ENCODE data around the gene BPIFB6.
"Not testable (repeated sequence)": the region's sequence is repeated elsewhere in the genome, so short reads cannot be mapped to it uniquely, and the experiment has no call there.

BPIFB6 gene

DNA sequence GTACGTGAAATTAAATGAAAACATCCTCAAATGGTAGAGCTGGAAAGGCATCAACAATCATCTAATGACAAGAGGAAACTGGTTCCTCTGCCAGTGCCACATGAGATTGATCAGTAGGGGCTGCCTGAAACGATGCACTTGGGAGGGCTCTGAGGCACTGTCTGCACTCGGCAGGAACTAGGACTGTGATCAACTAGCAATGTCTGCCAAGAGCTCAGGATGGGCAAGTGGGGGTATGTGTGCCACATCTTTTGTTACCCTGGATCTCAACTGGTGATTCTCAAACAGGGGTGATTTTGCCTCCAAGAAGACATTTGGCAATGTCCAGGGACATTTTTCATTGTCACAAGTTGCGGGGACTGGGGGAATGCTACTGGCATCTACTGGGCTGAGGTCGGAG is 1.9 kb downstream of the BPIFB6 start:
- Histone ChIP-seq H3K27ac (ENCODE audit: insufficient read depth, low read depth, low read length, poor library complexity, severe bottlenecking) (no peak overlapping the region), H3K4me3 (ENCODE audit: insufficient read depth, low read depth, low read length) (no peak overlapping the region), H3K9me3 (ENCODE audit: control insufficient read depth, low read length) (no peaks in the 10 kb centered on the region), H3K36me3 (ENCODE audit: control insufficient read depth, insufficient read depth, low read length) (no peaks in the 10 kb centered on the region), H3K27me3 (ENCODE audit: control insufficient read depth, insufficient read depth, low read length, poor library complexity, severe bottlenecking) (peaks cover 3% of the 10 kb centered on the region), H3K4me1 (ENCODE audit: control insufficient read depth, insufficient read depth, low read length) (no peaks in the 10 kb centered on the region)
- 80 to 83% methylated on average over 5 of the region's 5 CpGs for WGBS, 2 experiments

GRCh38 chr20:33034115-33034514 is 2.7 kb downstream of the BPIFB6 start:
- no peak overlapping the region for H3K4me3 ChIP-seq (ENCODE audit: insufficient read depth, low read depth, low read length)
- peaks cover 4% of the 10 kb centered on the region for H3K27me3 ChIP-seq (ENCODE audit: control insufficient read depth, insufficient read depth, low read length, poor library complexity, severe bottlenecking)
- WGBS, 2 experiments, result 85 to 87% methylated on average over 5 of the region's 5 CpGs
- no peaks in the 10 kb centered on the region for H3K9me3 ChIP-seq (ENCODE audit: control insufficient read depth, low read length)
- H3K36me3 ChIP-seq (ENCODE audit: control insufficient read depth, insufficient read depth, low read length), result no peaks in the 10 kb centered on the region
- H3K4me1 ChIP-seq (ENCODE audit: control insufficient read depth, insufficient read depth, low read length), result no peaks in the 10 kb centered on the region
- no peak overlapping the region for H3K27ac ChIP-seq (ENCODE audit: insufficient read depth, low read depth, low read length, poor library complexity, severe bottlenecking)

DNA sequence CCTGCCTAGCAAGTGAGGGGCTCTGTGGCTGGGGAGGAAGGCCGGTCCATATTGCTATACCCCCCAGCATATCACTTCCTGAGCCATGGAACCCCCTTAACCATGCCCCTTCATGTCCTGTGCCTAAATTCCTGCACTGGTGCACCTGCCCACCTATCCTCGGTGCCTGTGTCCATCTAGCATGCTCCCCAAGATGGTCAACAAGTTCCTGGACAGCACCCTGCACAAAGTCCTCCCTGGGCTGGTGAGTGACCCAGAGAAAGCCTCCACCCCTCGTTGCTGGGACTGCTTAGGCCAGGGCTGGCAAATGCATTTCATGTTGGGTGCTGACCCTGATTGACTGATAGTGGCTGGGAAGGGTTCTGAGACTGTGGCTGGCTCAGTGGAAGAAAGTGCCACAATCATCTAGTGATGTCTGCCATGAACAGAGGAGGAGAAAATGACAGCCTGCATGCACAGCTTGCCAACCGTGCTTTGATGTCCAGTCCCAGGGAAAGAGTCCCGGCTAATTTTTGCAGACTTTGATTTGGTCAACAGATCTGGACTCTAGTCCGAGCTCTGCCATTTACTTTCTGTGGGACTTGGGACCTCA is 3.5 kb downstream of the BPIFB6 start:
- Histone ChIP-seq H3K4me3 (ENCODE audit: insufficient read depth, low read depth, low read length) (no peak overlapping the region), H3K9me3 (ENCODE audit: control insufficient read depth, low read length) (no peaks in the 10 kb centered on the region), H3K27me3 (ENCODE audit: control insufficient read depth, insufficient read depth, low read length, poor library complexity, severe bottlenecking) (peaks cover 4% of the 10 kb centered on the region), H3K27ac (ENCODE audit: insufficient read depth, low read depth, low read length, poor library complexity, severe bottlenecking) (no peak overlapping the region), H3K36me3 (ENCODE audit: control insufficient read depth, insufficient read depth, low read length) (no peaks in the 10 kb centered on the region), H3K4me1 (ENCODE audit: control insufficient read depth, insufficient read depth, low read length) (no peaks in the 10 kb centered on the region)
- WGBS, 2 experiments, result 91 to 93% methylated on average over 6 of the region's 6 CpGs

GRCh38 chr20:33037456-33037855 is 6.0 kb downstream of the BPIFB6 start:
- Histone ChIP-seq H3K9me3 (ENCODE audit: control insufficient read depth, low read length) (no peaks in the 10 kb centered on the region), H3K4me3 (ENCODE audit: insufficient read depth, low read depth, low read length) (no peak overlapping the region), H3K36me3 (ENCODE audit: control insufficient read depth, insufficient read depth, low read length) (no peaks in the 10 kb centered on the region), H3K27me3 (ENCODE audit: control insufficient read depth, insufficient read depth, low read length, poor library complexity, severe bottlenecking) (peaks cover 4% of the 10 kb centered on the region), H3K27ac (ENCODE audit: insufficient read depth, low read depth, low read length, poor library complexity, severe bottlenecking) (no peak overlapping the region), H3K4me1 (ENCODE audit: control insufficient read depth, insufficient read depth, low read length) (no peaks in the 10 kb centered on the region)
- 80 to 82% methylated on average over 5 of the region's 5 CpGs for WGBS, 2 experiments

GRCh38 chr20:33038243-33038642 is 6.8 kb downstream of the BPIFB6 start:
- no peaks in the 10 kb centered on the region for H3K9me3 ChIP-seq (ENCODE audit: control insufficient read depth, low read length)
- H3K36me3 ChIP-seq (ENCODE audit: control insufficient read depth, insufficient read depth, low read length), result no peaks in the 10 kb centered on the region
- no peak overlapping the region for H3K4me3 ChIP-seq (ENCODE audit: insufficient read depth, low read depth, low read length)
- H3K27me3 ChIP-seq (ENCODE audit: control insufficient read depth, insufficient read depth, low read length, poor library complexity, severe bottlenecking), result peaks cover 4% of the 10 kb centered on the region
- H3K27ac ChIP-seq (ENCODE audit: insufficient read depth, low read depth, low read length, poor library complexity, severe bottlenecking), result no peak overlapping the region
- H3K4me1 ChIP-seq (ENCODE audit: control insufficient read depth, insufficient read depth, low read length), result no peaks in the 10 kb centered on the region
- 92 to 98% methylated on average over 4 of the region's 4 CpGs for WGBS, 2 experiments

- H3K27me3 ChIP-seq (ENCODE audit: control insufficient read depth, insufficient read depth, low read length, poor library complexity, severe bottlenecking), result peaks cover 4% of the 10 kb centered on the region
- H3K4me1 ChIP-seq (ENCODE audit: control insufficient read depth, insufficient read depth, low read length), result no peaks in the 10 kb centered on the region
- no peak overlapping the region for H3K27ac ChIP-seq (ENCODE audit: insufficient read depth, low read depth, low read length, poor library complexity, severe bottlenecking)
- 94 to 95% methylated on average over 3 of the region's 3 CpGs for WGBS, 2 experiments
- H3K9me3 ChIP-seq (ENCODE audit: control insufficient read depth, low read length), result no peaks in the 10 kb centered on the region
- H3K4me3 ChIP-seq (ENCODE audit: insufficient read depth, low read depth, low read length), result no peak overlapping the region
- no peaks in the 10 kb centered on the region for H3K36me3 ChIP-seq (ENCODE audit: control insufficient read depth, insufficient read depth, low read length)
Measured at GRCh38 chr20:33042430-33042829, 11.0 kb downstream of the BPIFB6 start.

GRCh38 chr20:33042983-33043730 is 11.7 kb downstream of the BPIFB6 start:
- WGBS, 2 experiments, result 93 to 98% methylated on average over 2 of the region's 2 CpGs
- H3K27ac ChIP-seq (ENCODE audit: insufficient read depth, low read depth, low read length, poor library complexity, severe bottlenecking), result no peak overlapping the region
- peaks cover 3% of the 10 kb centered on the region for H3K27me3 ChIP-seq (ENCODE audit: control insufficient read depth, insufficient read depth, low read length, poor library complexity, severe bottlenecking)
- no peaks in the 10 kb centered on the region for H3K36me3 ChIP-seq (ENCODE audit: control insufficient read depth, insufficient read depth, low read length)
- no peak overlapping the region for H3K4me3 ChIP-seq (ENCODE audit: insufficient read depth, low read depth, low read length)
- H3K9me3 ChIP-seq (ENCODE audit: control insufficient read depth, low read length), result no peaks in the 10 kb centered on the region
- no peaks in the 10 kb centered on the region for H3K4me1 ChIP-seq (ENCODE audit: control insufficient read depth, insufficient read depth, low read length)

DNA sequence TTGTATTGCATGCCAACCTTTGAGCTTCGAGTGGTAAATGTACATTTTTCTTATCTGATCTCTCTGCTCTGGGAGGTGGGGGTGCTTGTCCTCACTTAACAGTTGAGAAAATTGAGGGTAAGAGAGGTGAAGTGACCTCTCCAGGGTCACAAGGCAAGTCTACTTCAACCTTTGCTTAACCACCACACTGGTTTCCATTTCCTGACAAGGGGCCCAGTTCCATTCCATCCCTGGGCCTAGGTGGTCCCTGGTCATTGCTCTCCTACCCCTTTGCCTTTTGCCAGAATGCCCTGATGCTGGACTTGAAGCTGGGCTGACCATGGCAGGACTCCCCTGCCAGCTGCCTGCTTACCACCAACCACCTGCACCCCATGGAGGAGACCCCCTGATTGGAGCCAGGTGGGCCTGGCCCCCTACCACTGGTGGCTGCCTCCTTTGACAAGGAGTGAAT is 12.3 kb downstream of the BPIFB6 start:
- 83 to 85% methylated on average over 1 of the region's 1 CpG for WGBS, 2 experiments
- Histone ChIP-seq H3K4me1 (ENCODE audit: control insufficient read depth, insufficient read depth, low read length) (no peaks in the 10 kb centered on the region), H3K9me3 (ENCODE audit: control insufficient read depth, low read length) (no peaks in the 10 kb centered on the region), H3K27ac (ENCODE audit: insufficient read depth, low read depth, low read length, poor library complexity, severe bottlenecking) (no peak overlapping the region), H3K36me3 (ENCODE audit: control insufficient read depth, insufficient read depth, low read length) (no peaks in the 10 kb centered on the region), H3K4me3 (ENCODE audit: insufficient read depth, low read depth, low read length) (no peak overlapping the region), H3K27me3 (ENCODE audit: control insufficient read depth, insufficient read depth, low read length, poor library complexity, severe bottlenecking) (no peaks in the 10 kb centered on the region)

GRCh38 chr20:33045129-33045721 is 13.8 kb downstream of the BPIFB6 start:
- H3K27ac ChIP-seq (ENCODE audit: insufficient read depth, low read depth, low read length, poor library complexity, severe bottlenecking); H3K36me3 ChIP-seq (ENCODE audit: control insufficient read depth, insufficient read depth, low read length); H3K27me3 ChIP-seq (ENCODE audit: control insufficient read depth, insufficient read depth, low read length, poor library complexity, severe bottlenecking); H3K4me1 ChIP-seq (ENCODE audit: control insufficient read depth, insufficient read depth, low read length); H3K9me3 ChIP-seq (ENCODE audit: control insufficient read depth, low read length); H3K4me3 ChIP-seq (ENCODE audit: insufficient read depth, low read depth, low read length): not testable (repeated sequence)
- WGBS, 2 experiments, result 89 to 91% methylated on average over 15 of the region's 15 CpGs

DNA sequence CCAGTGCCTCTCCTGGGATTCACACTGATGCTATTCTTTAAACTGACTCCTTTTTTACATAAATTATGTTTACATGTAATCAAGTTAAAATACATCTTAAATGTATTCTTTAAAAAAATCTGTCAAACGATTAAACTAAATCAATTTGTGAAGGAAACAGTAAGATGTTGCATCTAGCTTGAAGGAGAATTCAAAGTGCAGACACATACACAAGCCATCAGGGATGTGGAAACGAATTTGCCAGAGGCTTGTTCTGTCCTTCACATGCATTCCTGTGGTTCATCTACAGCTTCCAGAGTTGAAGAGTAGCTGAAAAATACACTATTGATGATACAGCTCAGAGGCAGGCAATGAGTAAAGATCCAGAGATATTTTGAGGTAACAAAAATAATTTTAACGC is 15.0 kb downstream of the BPIFB6 start:
- Histone ChIP-seq H3K27me3 (ENCODE audit: control insufficient read depth, insufficient read depth, low read length, poor library complexity, severe bottlenecking) (no peaks in the 10 kb centered on the region), H3K4me1 (ENCODE audit: control insufficient read depth, insufficient read depth, low read length) (no peaks in the 10 kb centered on the region), H3K4me3 (ENCODE audit: insufficient read depth, low read depth, low read length) (no peak overlapping the region), H3K36me3 (ENCODE audit: control insufficient read depth, insufficient read depth, low read length) (no peaks in the 10 kb centered on the region), H3K9me3 (ENCODE audit: control insufficient read depth, low read length) (no peaks in the 10 kb centered on the region), H3K27ac (ENCODE audit: insufficient read depth, low read depth, low read length, poor library complexity, severe bottlenecking) (no peak overlapping the region)
- WGBS, 2 experiments, result 87 to 94% methylated on average over 2 to 3 of the region's 3 CpGs
